Colonic mucosa (tissue), 4 donors: Measurements from ENCODE around the gene RNF182. TPM values are rescaled to one million over a fixed set of nuclear protein-coding genes. Genes with fewer than 3 reads are reported as not detected.
"Not testable (repeated sequence)": the region's sequence is repeated elsewhere in the genome, so short reads cannot be mapped to it uniquely, and the experiment has no call there.

Source experiments
- DNase-seq: peaks from one replicate; pipeline ENCODE4 v3.0.0-alpha.2; 2020
- H3K27ac ChIP-seq: fragments of 200-600 bp; one replicate; pipeline ENCODE4 v1.8.0; 2021
- H3K27me3 ChIP-seq: fragments of 200-600 bp; one replicate; pipeline ENCODE4 v1.8.0; 2021
- H3K36me3 ChIP-seq: fragments of 200-600 bp; one replicate; pipeline ENCODE4 v1.8.0; 2021
- H3K4me1 ChIP-seq: fragments of 200-600 bp; one replicate; pipeline ENCODE4 v1.8.0; 2021; ENCODE audit warnings: mild to moderate bottlenecking
- H3K4me3 ChIP-seq: fragments of 200-600 bp; one replicate; pipeline ENCODE4 v1.8.0; 2021
- H3K9ac ChIP-seq, 2 donors: one replicate each; pipeline ENCODE4 v1.7.0; 2013; ENCODE audit warnings: control low read depth in 2 of 2, low read depth in 2 of 2, low read length in 2 of 2
- H3K9me3 ChIP-seq: fragments of 200-600 bp; one replicate; pipeline ENCODE4 v1.8.0; 2021
- intact Hi-C: fragments of 100-400 bp; cut with DNase I; formaldehyde crosslinking; loops from one replicate; pipeline ENCODE4 v1.14.1; 2022
- total RNA-seq, 2 donors: library from RNA; stranded (reverse); fragmentation: NEBNext Ultra II Directional in 1 of 2; extraction: Animal tissue kit (Norgen Biotek cat#: 25700) in 1 of 2; gene quantifications; one replicate each; pipeline ENCODE4 v1.2.1, GENCODE V29; 2021
- TF ChIP-seq, protein P1 (sequence below): fragments of 200-600 bp; IDR thresholded peaks from one replicate; pipeline ENCODE4 v1.8.0; 2022; ENCODE audit warnings: antibody characterized with exemption, mild to moderate bottlenecking
- donor health status: healthy.
- donor health status: DM: no; HTN: no; CAD: no.
- donor health status: DM: no; HTN: no; CAD: no.

RNF182 gene
- total RNA-seq, 2 donors from 2014 or later: not detected

GRCh38 chr6:13931797-13932402 lies 7.1 kb downstream of the RNF182 start:
- TF ChIP-seq, protein P1, sequence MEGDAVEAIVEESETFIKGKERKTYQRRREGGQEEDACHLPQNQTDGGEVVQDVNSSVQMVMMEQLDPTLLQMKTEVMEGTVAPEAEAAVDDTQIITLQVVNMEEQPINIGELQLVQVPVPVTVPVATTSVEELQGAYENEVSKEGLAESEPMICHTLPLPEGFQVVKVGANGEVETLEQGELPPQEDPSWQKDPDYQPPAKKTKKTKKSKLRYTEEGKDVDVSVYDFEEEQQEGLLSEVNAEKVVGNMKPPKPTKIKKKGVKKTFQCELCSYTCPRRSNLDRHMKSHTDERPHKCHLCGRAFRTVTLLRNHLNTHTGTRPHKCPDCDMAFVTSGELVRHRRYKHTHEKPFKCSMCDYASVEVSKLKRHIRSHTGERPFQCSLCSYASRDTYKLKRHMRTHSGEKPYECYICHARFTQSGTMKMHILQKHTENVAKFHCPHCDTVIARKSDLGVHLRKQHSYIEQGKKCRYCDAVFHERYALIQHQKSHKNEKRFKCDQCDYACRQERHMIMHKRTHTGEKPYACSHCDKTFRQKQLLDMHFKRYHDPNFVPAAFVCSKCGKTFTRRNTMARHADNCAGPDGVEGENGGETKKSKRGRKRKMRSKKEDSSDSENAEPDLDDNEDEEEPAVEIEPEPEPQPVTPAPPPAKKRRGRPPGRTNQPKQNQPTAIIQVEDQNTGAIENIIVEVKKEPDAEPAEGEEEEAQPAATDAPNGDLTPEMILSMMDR: no peak
- peaks cover 10% of the 10 kb centered on the region for H3K27me3 ChIP-seq
- DNase-seq: no peak

DNA sequence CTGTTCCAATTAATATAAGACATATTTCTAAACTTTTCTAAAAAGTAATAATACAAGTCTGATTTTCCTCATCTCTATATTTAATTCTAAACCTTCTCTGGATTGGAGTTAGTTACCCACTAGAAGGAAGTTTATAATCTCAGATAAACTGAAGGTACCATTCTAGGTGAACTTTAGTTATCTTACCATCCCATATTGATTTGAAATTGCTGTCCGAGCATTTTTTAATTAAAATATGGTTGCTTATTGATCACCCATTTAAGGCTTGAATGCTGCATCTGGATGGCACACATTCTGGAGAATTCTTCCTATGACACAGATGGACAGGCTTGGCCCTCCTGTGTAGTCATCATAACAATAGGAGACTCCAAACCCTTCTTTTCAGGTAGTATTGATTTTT lies 8.0 kb downstream of the RNF182 start:
- Histone ChIP-seq H3K27ac (no peak overlapping the region), H3K36me3 (no peaks in the 10 kb centered on the region), H3K4me1 (no peaks in the 10 kb centered on the region), H3K27me3 (peaks cover under 1% of the 10 kb centered on the region), H3K4me3 (no peak overlapping the region), H3K9me3 (no peaks in the 10 kb centered on the region), H3K9ac (no peak overlapping the region)
- DNase-seq: no peak
- intact Hi-C loops: no loop called here
- TF ChIP-seq, protein P1: no peak

More at GRCh38 chr6:13931797-13932402, 7.1 kb downstream of the RNF182 start:
- no peak overlapping the region for H3K4me3 ChIP-seq
- H3K9ac ChIP-seq: no peak overlapping the region
- H3K4me1 ChIP-seq: no peaks in the 10 kb centered on the region
- H3K36me3 ChIP-seq: no peaks in the 10 kb centered on the region
- no peaks in the 10 kb centered on the region for H3K9me3 ChIP-seq
- no peak overlapping the region for H3K27ac ChIP-seq
- intact Hi-C loops: no loop called here

- Histone ChIP-seq H3K9ac (no peak overlapping the region), H3K4me1 (no peaks in the 10 kb centered on the region), H3K27ac (no peak overlapping the region), H3K4me3 (no peak overlapping the region), H3K36me3 (no peaks in the 10 kb centered on the region), H3K9me3 (no peaks in the 10 kb centered on the region), H3K27me3 (no peaks in the 10 kb centered on the region)
- TF ChIP-seq, protein P1: no peak
- intact Hi-C loops: no loop called here
- DNase-seq: no peak
These were observed 10.0 kb downstream of the RNF182 start for GRCh38 chr6:13934721-13935120.

- Histone ChIP-seq H3K27me3 (no peaks in the 10 kb centered on the region), H3K4me1 (no peaks in the 10 kb centered on the region), H3K36me3 (no peaks in the 10 kb centered on the region), H3K9ac (no peak overlapping the region), H3K4me3 (no peak overlapping the region), H3K27ac (no peak overlapping the region), H3K9me3 (no peaks in the 10 kb centered on the region)
- DNase-seq: no peak
- intact Hi-C loops: no loop called here
- TF ChIP-seq, protein P1: no peak
These were observed 10.6 kb downstream of the RNF182 start for GRCh38 chr6:13935190-13935880.

DNA sequence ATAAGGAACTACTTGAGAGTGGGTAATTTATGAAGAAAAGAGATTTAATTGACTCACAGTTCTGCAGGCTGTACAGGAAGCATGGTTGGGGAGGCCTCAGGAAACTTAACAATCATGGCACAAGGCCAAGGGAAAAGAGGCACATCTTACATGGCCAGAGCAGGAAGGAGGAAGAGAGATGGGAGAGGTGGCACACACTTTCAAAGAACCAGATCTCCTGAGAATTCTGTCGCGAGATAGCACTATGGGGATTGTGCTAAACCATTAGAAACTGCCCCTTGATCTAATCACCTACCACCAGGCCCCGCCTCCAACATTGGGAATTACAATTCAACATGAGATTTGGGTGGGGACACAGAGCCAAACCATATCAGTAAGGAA lies 11.1 kb downstream of the RNF182 start:
- H3K9me3 ChIP-seq, H3K27me3 ChIP-seq, H3K36me3 ChIP-seq, H3K27ac ChIP-seq, DNase-seq, H3K4me3 ChIP-seq, intact Hi-C loops, H3K9ac ChIP-seq, H3K4me1 ChIP-seq: not testable (repeated sequence)

DNA sequence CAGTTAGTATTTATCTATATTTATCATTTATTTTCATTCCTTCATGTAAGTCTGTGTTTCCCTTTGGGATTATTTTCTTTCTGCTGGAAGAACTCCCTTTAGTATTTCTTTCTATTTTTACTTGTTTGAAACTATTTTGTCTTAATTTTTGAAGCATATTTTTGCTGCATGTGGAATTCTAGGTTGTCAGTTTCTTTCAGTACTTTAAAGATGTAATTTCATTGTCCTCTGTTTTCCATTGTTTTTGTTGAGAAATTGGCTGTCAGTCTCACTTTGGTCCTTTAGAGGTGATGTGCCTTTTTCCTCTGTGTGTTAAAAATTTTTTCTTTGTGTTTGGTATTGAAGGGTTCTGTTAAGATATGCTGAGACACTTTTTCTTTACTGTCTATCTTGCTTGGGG lies 17.1 kb downstream of the RNF182 start:
- DNase-seq: no peak
- no peak overlapping the region for H3K9ac ChIP-seq
- H3K4me3 ChIP-seq: no peak overlapping the region
- H3K27ac ChIP-seq: no peak overlapping the region
- no peaks in the 10 kb centered on the region for H3K4me1 ChIP-seq
- no peaks in the 10 kb centered on the region for H3K9me3 ChIP-seq
- intact Hi-C loops: no loop called here
- no peaks in the 10 kb centered on the region for H3K27me3 ChIP-seq
- H3K36me3 ChIP-seq: no peaks in the 10 kb centered on the region
- TF ChIP-seq, protein P1: no peak
